ENCODE data around the gene GCNT1. TPM values are rescaled to one million over a fixed set of nuclear protein-coding genes. Genes with fewer than 3 reads are reported as not detected.

Gene GCNT1
- total and polyA plus RNA-seq, 2 experiments from 2014 or later: 0.22 to 0.66 TPM

DNA sequence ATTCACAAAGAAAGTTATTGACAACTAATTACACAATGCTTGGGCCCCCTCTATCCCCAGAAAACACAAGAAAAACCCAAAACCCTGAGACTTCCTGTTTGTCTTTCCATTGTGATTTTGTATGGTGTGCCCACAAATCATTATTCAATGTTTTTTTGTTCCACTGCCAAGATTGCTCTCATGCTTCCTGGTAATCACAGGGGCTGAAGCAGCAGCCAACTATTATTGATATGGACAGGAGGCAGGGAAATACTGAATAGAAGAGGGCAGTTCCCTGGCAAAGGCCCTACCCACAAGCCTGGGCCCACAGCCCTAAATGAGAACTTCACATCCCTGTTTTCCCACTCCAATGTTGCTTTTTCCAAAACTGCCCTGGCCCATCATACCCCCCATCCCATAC is 43.3 kb upstream of the GCNT1 start:
- Histone ChIP-seq H3K4me1 (ENCODE audit: low read depth) (no peaks in the 10 kb centered on the region), H3K4me3 (no peak overlapping the region), H3K36me3 (no peaks in the 10 kb centered on the region), H3K27ac (no peak overlapping the region), H3K9me3 (ENCODE audit: low read depth) (no peaks in the 10 kb centered on the region), H3K27me3 (no peaks in the 10 kb centered on the region)
- no peak for TF ChIP-seq CTCF (IDR thresholded peaks at IDR 0.05; ENCODE audit: low read depth, low read length)
- peak in 1 of 2 donors; percentile 66 for DNase-seq (ENCODE audit: low read depth in 1 of 2, low spot score in 1 of 2)

DNA sequence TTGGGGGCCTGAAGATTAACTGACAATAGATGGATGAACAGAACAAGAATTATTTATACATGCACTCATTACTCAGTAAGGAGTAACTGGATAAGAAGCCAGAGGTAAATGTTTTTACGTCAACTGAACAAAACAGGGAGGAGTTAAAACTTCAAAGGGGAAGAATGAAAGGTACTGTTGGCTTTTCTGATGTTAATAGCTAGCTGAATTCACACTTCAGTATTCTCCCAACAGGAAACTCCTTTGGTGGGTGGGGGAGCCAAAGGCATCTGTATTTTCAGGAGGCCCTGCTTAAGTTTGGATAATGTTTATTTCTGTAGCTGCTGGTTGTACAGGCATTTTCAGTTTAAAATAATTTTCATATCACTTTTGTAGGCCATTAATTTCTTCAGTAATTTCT is 41.6 kb upstream of the GCNT1 start:
- no peaks in the 10 kb centered on the region for H3K9me3 ChIP-seq (ENCODE audit: low read depth)
- H3K4me1 ChIP-seq (ENCODE audit: low read depth): no peaks in the 10 kb centered on the region
- no peaks in the 10 kb centered on the region for H3K36me3 ChIP-seq
- no peak for DNase-seq (ENCODE audit: low read depth in 1 of 2, low spot score in 1 of 2)
- no peaks in the 10 kb centered on the region for H3K27me3 ChIP-seq
- no peak for TF ChIP-seq CTCF (IDR thresholded peaks at IDR 0.05; ENCODE audit: low read depth, low read length)
- H3K4me3 ChIP-seq: no peak overlapping the region
- no peak overlapping the region for H3K27ac ChIP-seq

GRCh38 chr9:76419782-76420380 is 39.1 kb upstream of the GCNT1 start:
- peak; percentile 23 to 40 for DNase-seq (ENCODE audit: low read depth in 1 of 2, low spot score in 1 of 2)
- Histone ChIP-seq H3K4me3 (no peak overlapping the region), H3K9me3 (ENCODE audit: low read depth) (no peaks in the 10 kb centered on the region), H3K36me3 (no peaks in the 10 kb centered on the region), H3K4me1 (ENCODE audit: low read depth) (no peaks in the 10 kb centered on the region), H3K27me3 (no peaks in the 10 kb centered on the region), H3K27ac (no peak overlapping the region)
- peak; percentile 69 for TF ChIP-seq CTCF (IDR thresholded peaks at IDR 0.05; ENCODE audit: low read depth, low read length)

DNA sequence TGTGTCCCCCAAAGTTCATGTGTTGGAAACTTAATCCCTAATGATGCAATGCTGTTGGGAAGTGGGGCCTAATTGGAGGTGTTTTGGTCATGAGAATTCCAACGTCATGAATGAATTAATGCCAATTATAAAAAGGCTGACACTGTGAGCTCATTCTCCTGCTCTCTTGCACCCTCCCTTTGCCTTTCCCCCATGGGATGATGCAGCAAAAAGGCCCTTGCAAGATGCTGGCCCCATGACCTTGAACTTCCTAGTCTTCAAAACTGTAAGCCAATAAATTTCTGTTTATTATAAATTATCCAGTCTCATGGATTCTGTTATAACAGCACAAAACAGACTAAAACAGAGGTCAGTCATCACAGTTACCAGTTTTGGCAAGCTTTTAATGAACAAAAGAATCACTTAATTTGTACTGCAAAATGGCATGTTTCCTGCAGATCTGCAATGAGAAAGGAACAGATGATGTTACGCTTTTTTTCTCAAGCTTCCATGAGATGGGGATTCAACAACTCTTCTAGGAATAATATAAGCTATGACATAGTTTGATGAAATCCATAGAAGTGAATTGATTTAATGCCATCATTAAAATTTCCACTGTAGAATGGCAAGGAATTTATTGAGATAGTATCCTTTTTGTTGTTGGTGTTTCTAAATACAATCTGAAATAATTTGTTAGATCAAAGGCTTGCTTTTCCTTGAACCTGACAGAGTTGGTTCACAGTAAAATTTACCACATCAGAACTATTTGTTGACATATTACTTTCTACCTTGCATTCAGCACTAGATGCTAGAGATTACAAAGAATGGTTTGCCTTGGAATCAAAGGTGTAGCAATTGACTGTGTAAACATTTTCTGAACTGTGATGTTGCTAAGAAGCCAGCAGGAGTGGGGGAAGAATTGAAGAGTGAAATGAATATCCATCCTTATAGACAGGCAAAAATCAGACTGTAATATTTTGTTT is 35.5 kb upstream of the GCNT1 start:
- H3K4me3 ChIP-seq: no peak overlapping the region
- H3K27ac ChIP-seq: no peak overlapping the region
- no peaks in the 10 kb centered on the region for H3K27me3 ChIP-seq
- TF ChIP-seq CTCF (IDR thresholded peaks at IDR 0.05; ENCODE audit: low read depth, low read length): no peak
- H3K36me3 ChIP-seq: no peaks in the 10 kb centered on the region
- H3K4me1 ChIP-seq (ENCODE audit: low read depth): no peaks in the 10 kb centered on the region
- no peak for DNase-seq (ENCODE audit: low read depth in 1 of 2, low spot score in 1 of 2)
- H3K9me3 ChIP-seq (ENCODE audit: low read depth): no peaks in the 10 kb centered on the region

DNA sequence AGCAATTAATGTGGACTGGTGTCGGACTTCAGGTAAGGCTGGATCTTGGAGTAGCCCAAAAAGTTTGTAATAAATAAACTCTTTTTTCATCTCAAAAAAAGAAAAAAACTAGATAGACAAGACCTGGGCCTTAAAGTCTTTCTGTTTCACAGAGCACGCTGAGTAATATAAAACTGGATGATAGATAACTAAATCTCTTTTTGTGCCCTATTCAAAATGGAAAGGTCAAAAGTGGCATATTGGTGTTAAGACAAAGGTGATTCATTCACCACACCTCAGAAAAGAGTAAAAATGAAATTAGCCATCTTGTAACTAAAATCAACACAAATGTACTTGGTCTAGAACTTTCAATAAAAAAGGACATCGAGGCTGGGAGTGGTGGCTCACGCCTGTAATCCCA is 34.5 kb upstream of the GCNT1 start:
- no peaks in the 10 kb centered on the region for H3K27me3 ChIP-seq
- H3K4me1 ChIP-seq (ENCODE audit: low read depth): no peaks in the 10 kb centered on the region
- H3K9me3 ChIP-seq (ENCODE audit: low read depth): no peaks in the 10 kb centered on the region
- TF ChIP-seq CTCF (IDR thresholded peaks at IDR 0.05; ENCODE audit: low read depth, low read length): no peak
- H3K36me3 ChIP-seq: no peaks in the 10 kb centered on the region
- H3K27ac ChIP-seq: no peak overlapping the region
- no peak for DNase-seq (ENCODE audit: low read depth in 1 of 2, low spot score in 1 of 2)
- H3K4me3 ChIP-seq: no peak overlapping the region

Data from cardiac muscle cell (in vitro differentiated cells and primary cell).